Left ventricle myocardium inferior (tissue), 1 donor: Measurements from ENCODE around the gene PID1. TPM values are rescaled to one million over a fixed set of nuclear protein-coding genes. Genes with fewer than 3 reads are reported as not detected.

ENCODE experiments used
- DNase-seq: peaks from one replicate; pipeline ENCODE4 v3.0.0-alpha.2; 2020
- H3K27ac ChIP-seq: fragments of 200-600 bp; replicated peaks from 2 replicates; pipeline ENCODE4 v1.8.0; 2021
- H3K27me3 ChIP-seq: fragments of 200-600 bp; 2 replicates; pipeline ENCODE4 v1.8.0; 2021; ENCODE audit warnings: low read depth
- H3K36me3 ChIP-seq: fragments of 200-600 bp; 2 replicates; pipeline ENCODE4 v1.8.0; 2021
- H3K4me1 ChIP-seq: fragments of 200-600 bp; 2 replicates; pipeline ENCODE4 v1.8.0; 2021
- H3K4me3 ChIP-seq: fragments of 200-600 bp; 2 replicates; pipeline ENCODE4 v1.8.0; 2021; ENCODE audit warnings: mild to moderate bottlenecking, moderate library complexity
- H3K9me3 ChIP-seq: fragments of 200-600 bp; replicated peaks from 2 replicates; pipeline ENCODE4 v1.8.0; 2021
- CTCF ChIP-seq: fragments of 200-600 bp; IDR thresholded peaks from 2 replicates; pipeline ENCODE4 v1.8.0; 2021; ENCODE audit warnings: antibody characterized with exemption, mild to moderate bottlenecking, borderline replicate concordance
- intact Hi-C: fragments of 100-400 bp; cut with micrococcal nuclease; formaldehyde crosslinking; loops from one replicate; pipeline ENCODE4 v1.11.0; 2022
- total RNA-seq: library from RNA; stranded (reverse); fragmentation: NEBNext Ultra II Directional; extraction: Animal tissue kit (Norgen Biotek cat#: 25700); gene quantifications from one replicate; pipeline ENCODE4 v1.2.1, GENCODE V29; 2021
- donor health status: DM: no; HTN: yes; CAD: no; lungs with severe emphysema.

Gene PID1
- total RNA-seq, 1 donor from 2014 or later, result 7.8 TPM

DNA sequence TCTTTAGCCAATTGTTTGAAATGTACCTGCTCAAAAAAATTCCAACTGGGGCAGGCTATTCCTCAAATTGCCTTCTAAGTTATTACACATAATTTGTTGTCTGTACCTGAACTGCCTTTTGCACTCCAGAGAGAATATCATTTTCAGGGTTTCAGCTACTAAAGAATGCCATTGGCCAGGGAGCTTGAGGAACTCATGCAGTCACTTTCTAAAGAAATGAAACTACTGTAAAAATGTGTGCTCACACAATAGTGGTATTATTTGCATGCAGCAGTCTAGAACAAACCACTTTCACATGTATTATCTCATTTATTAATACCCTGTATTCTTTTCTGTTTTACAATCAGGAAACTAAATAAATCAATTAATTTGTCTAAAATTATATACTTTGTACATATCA lies 152.2 kb downstream of the PID1 start:
- no peak overlapping the region for H3K27ac ChIP-seq
- no peak for DNase-seq
- no peaks in the 10 kb centered on the region for H3K4me1 ChIP-seq
- H3K9me3 ChIP-seq, result no peaks in the 10 kb centered on the region
- H3K27me3 ChIP-seq, result no peaks in the 10 kb centered on the region
- intact Hi-C loops, result no loop called here
- H3K36me3 ChIP-seq, result no peaks in the 10 kb centered on the region
- no peak for TF ChIP-seq CTCF
- H3K4me3 ChIP-seq, result no peak overlapping the region

- no peak for DNase-seq
- no peaks in the 10 kb centered on the region for H3K4me1 ChIP-seq
- intact Hi-C loops, result no loop called here
- H3K27me3 ChIP-seq, result no peaks in the 10 kb centered on the region
- TF ChIP-seq CTCF, result no peak
- no peak overlapping the region for H3K27ac ChIP-seq
- no peaks in the 10 kb centered on the region for H3K36me3 ChIP-seq
- no peak overlapping the region for H3K4me3 ChIP-seq
- H3K9me3 ChIP-seq, result no peaks in the 10 kb centered on the region
Observed at GRCh38 chr2:229118336-229118735, 152.8 kb downstream of the PID1 start.

- no peak for DNase-seq
- H3K4me1 ChIP-seq, result no peaks in the 10 kb centered on the region
- TF ChIP-seq CTCF, result no peak
- H3K9me3 ChIP-seq, result no peaks in the 10 kb centered on the region
- H3K27me3 ChIP-seq, result no peaks in the 10 kb centered on the region
- no peak overlapping the region for H3K27ac ChIP-seq
- intact Hi-C loops, result no loop called here
- no peaks in the 10 kb centered on the region for H3K36me3 ChIP-seq
- no peak overlapping the region for H3K4me3 ChIP-seq
Observed at GRCh38 chr2:229111744-229112143, 159.3 kb downstream of the PID1 start.

GRCh38 chr2:229109195-229109594 lies 161.9 kb downstream of the PID1 start:
- Histone ChIP-seq H3K27me3 (no peaks in the 10 kb centered on the region), H3K27ac (no peak overlapping the region), H3K9me3 (no peaks in the 10 kb centered on the region), H3K36me3 (no peaks in the 10 kb centered on the region), H3K4me1 (peaks cover 12% of the 10 kb centered on the region), H3K4me3 (no peak overlapping the region)
- DNase-seq, result no peak
- intact Hi-C loops, result no loop called here
- no peak for TF ChIP-seq CTCF

- no peak for TF ChIP-seq CTCF
- intact Hi-C loops, result no loop called here
- no peak for DNase-seq
- Histone ChIP-seq H3K27me3 (no peaks in the 10 kb centered on the region), H3K9me3 (no peaks in the 10 kb centered on the region), H3K36me3 (no peaks in the 10 kb centered on the region), H3K4me1 (peaks cover 17% of the 10 kb centered on the region), H3K27ac (no peak overlapping the region), H3K4me3 (no peak overlapping the region)
Observed at GRCh38 chr2:229107601-229108000, 163.5 kb downstream of the PID1 start.

GRCh38 chr2:229104974-229105387 lies 166.1 kb downstream of the PID1 start:
- H3K27me3 ChIP-seq, result no peaks in the 10 kb centered on the region
- no peaks in the 10 kb centered on the region for H3K36me3 ChIP-seq
- H3K27ac ChIP-seq, result no peak overlapping the region
- H3K9me3 ChIP-seq, result no peaks in the 10 kb centered on the region
- no peak for DNase-seq
- intact Hi-C loops, result no loop called here
- H3K4me3 ChIP-seq, result no peak overlapping the region
- TF ChIP-seq CTCF, result no peak
- peaks cover 17% of the 10 kb centered on the region for H3K4me1 ChIP-seq
